Karpas-422 (cell line): ENCODE data around the gene TCP11L1. TPM values are rescaled to one million over a fixed set of nuclear protein-coding genes. Genes with fewer than 3 reads are reported as not detected.
"Not testable (repeated sequence)": the region's sequence is repeated elsewhere in the genome, so short reads cannot be mapped to it uniquely, and the experiment has no call there.

ENCODE experiments used
- DNase-seq: peaks from one replicate; pipeline ENCODE4 v3.0.0-alpha.2; 2015
- H2AFZ ChIP-seq: fragments of 200-600 bp; sonication (generic); 2 replicates; pipeline ENCODE4 v1.6.1; 2014; ENCODE audit warnings: antibody characterized with exemption, low read length, mixed read lengths
- H3K27ac ChIP-seq: fragments of 200-600 bp; sonication (generic); 2 replicates; pipeline ENCODE4 v1.5.1; 2014; ENCODE audit warnings: mild to moderate bottlenecking, low read length, moderate library complexity
- H3K27me3 ChIP-seq: fragments of 200-600 bp; sonication (generic); 2 replicates; pipeline ENCODE4 v1.6.1; 2014; ENCODE audit warnings: low read length, mixed read lengths
- H3K36me3 ChIP-seq: fragments of 200-600 bp; sonication (generic); 2 replicates; pipeline ENCODE4 v1.6.1; 2014; ENCODE audit warnings: low read length, mixed read lengths; ENCODE audit not compliant: insufficient read depth
- H3K4me1 ChIP-seq: fragments of 200-600 bp; sonication (generic); 2 replicates; pipeline ENCODE4 v1.6.1; 2014; ENCODE audit warnings: mild to moderate bottlenecking, low read length, mixed read lengths
- H3K4me2 ChIP-seq: fragments of 200-600 bp; sonication (generic); 2 replicates; pipeline ENCODE4 v1.6.1; 2014; ENCODE audit warnings: low read length, low read depth, mild to moderate bottlenecking; ENCODE audit not compliant: poor library complexity, severe bottlenecking
- H3K4me3 ChIP-seq: fragments of 200-600 bp; sonication (generic); 2 replicates; pipeline ENCODE4 v1.5.1; 2014; ENCODE audit warnings: mild to moderate bottlenecking, antibody characterized with exemption, low read length, mixed read lengths
- H3K79me2 ChIP-seq: fragments of 200-600 bp; sonication (generic); 2 replicates; pipeline ENCODE4 v1.6.1; 2014; ENCODE audit warnings: mild to moderate bottlenecking, low read length, mixed read lengths
- H3K9ac ChIP-seq: fragments of 200-600 bp; sonication (generic); 2 replicates; pipeline ENCODE4 v1.6.0; 2014; ENCODE audit warnings: low read length
- H3K9me2 ChIP-seq: fragments of 200-600 bp; sonication (generic), shearing (Covaris generic); replicated peaks from 2 replicates; pipeline ENCODE4 v1.6.0; 2014; ENCODE audit warnings: mild to moderate bottlenecking, low read length, moderate library complexity; ENCODE audit not compliant: insufficient read depth
- H3K9me3 ChIP-seq: fragments of 300-700, 200-600 bp; sonication (generic); 2 replicates; pipeline ENCODE4 v1.6.1; 2014; ENCODE audit warnings: low read length, mixed read lengths
- H4K20me1 ChIP-seq: fragments of 200-600 bp; sonication (generic); 2 replicates; pipeline ENCODE4 v1.6.1; 2014; ENCODE audit warnings: mild to moderate bottlenecking, antibody characterized with exemption, low read length, low read depth; ENCODE audit not compliant: insufficient read depth
- total RNA-seq: library from RNA; depleted of rRNA; stranded (reverse); fragments of >200 nt; shearing (Covaris generic); gene quantifications from 2 replicates; pipeline ENCODE4 v1.2.3, GENCODE V29; 2014; ENCODE audit warnings: low replicate concordance

TCP11L1 gene
- total RNA-seq, 1 experiment from 2014 or later = 20.9 TPM

- peak overlapping the region; percentile 90 for H3K4me3 ChIP-seq
- peak overlapping the region; percentile 96 for H3K9ac ChIP-seq
- H4K20me1 ChIP-seq = no peaks in the 10 kb centered on the region
- DNase-seq = peak; percentile 93
- H3K4me2 ChIP-seq = peak overlapping the region; percentile 83
- no peaks in the 10 kb centered on the region for H3K9me2 ChIP-seq
- peak overlapping the region; percentile 97 for H3K27ac ChIP-seq
- peak overlapping the region; percentile 74 for H2AFZ ChIP-seq
- H3K36me3 ChIP-seq = peaks cover 21% of the 10 kb centered on the region
- peaks cover 24% of the 10 kb centered on the region for H3K79me2 ChIP-seq
- no peaks in the 10 kb centered on the region; the same call in 1 of the 2 replicates for H3K9me3 ChIP-seq
- no peaks in the 10 kb centered on the region for H3K27me3 ChIP-seq
- peaks cover 46% of the 10 kb centered on the region for H3K4me1 ChIP-seq
Measured at GRCh38 chr11:33040033-33040861, 875 bp downstream of the TCP11L1 start.

- peak; percentile 89 for DNase-seq
- Histone ChIP-seq H3K4me1 (peaks cover 46% of the 10 kb centered on the region), H3K36me3 (peaks cover 26% of the 10 kb centered on the region), H3K9me3 (no peaks in the 10 kb centered on the region; the same call in 1 of the 2 replicates), H2AFZ (0 out of 2 replicates have a peak overlapping the region, but pooled peaks have one; percentile 74), H3K4me3 (peak overlapping the region; percentile 90), H4K20me1 (no peaks in the 10 kb centered on the region), H3K79me2 (peaks cover 24% of the 10 kb centered on the region), H3K9ac (peak overlapping the region; percentile 96), H3K27ac (peak overlapping the region; percentile 97), H3K9me2 (no peaks in the 10 kb centered on the region), H3K27me3 (no peaks in the 10 kb centered on the region), H3K4me2 (peak overlapping the region; percentile 83)
Measured at GRCh38 chr11:33040862-33041453, 1.6 kb downstream of the TCP11L1 start.

GRCh38 chr11:33043221-33043830 lies 4.0 kb downstream of the TCP11L1 start:
- Histone ChIP-seq H4K20me1 (no peaks in the 10 kb centered on the region), H3K9me2 (no peaks in the 10 kb centered on the region), H3K27ac (peak overlapping the region; percentile 49), H2AFZ (no peak overlapping the region), H3K79me2 (peaks cover 24% of the 10 kb centered on the region), H3K36me3 (peaks cover 43% of the 10 kb centered on the region), H3K4me1 (peaks cover 44% of the 10 kb centered on the region), H3K9ac (no peak overlapping the region), H3K27me3 (no peaks in the 10 kb centered on the region), H3K4me2 (no peak overlapping the region), H3K4me3 (no peak overlapping the region), H3K9me3 (no peaks in the 10 kb centered on the region; the same call in 1 of the 2 replicates)
- DNase-seq = no peak

- peaks cover 47% of the 10 kb centered on the region for H3K36me3 ChIP-seq
- H3K9ac ChIP-seq = no peak overlapping the region
- H3K9me2 ChIP-seq = no peaks in the 10 kb centered on the region
Measured at GRCh38 chr11:33044285-33044756, 4.9 kb downstream of the TCP11L1 start.

GRCh38 chr11:33045551-33046255 lies 6.3 kb downstream of the TCP11L1 start:
- H3K4me1 ChIP-seq = peaks cover 53% of the 10 kb centered on the region
- no peaks in the 10 kb centered on the region for H3K27me3 ChIP-seq
- H3K36me3 ChIP-seq = peaks cover 47% of the 10 kb centered on the region
- no peak overlapping the region for H3K27ac ChIP-seq
- no peak overlapping the region for H3K4me3 ChIP-seq
- H2AFZ ChIP-seq = no peak overlapping the region
- peaks cover 24% of the 10 kb centered on the region for H3K79me2 ChIP-seq
- no peaks in the 10 kb centered on the region; the same call in 1 of the 2 replicates for H3K9me3 ChIP-seq
- no peak overlapping the region for H3K9ac ChIP-seq
- H3K4me2 ChIP-seq = no peak overlapping the region
- no peak for DNase-seq
- H3K9me2 ChIP-seq = no peaks in the 10 kb centered on the region
- no peaks in the 10 kb centered on the region for H4K20me1 ChIP-seq

More at GRCh38 chr11:33044285-33044756, 4.9 kb downstream of the TCP11L1 start:
- H3K4me2 ChIP-seq = no peak overlapping the region
- no peaks in the 10 kb centered on the region for H3K27me3 ChIP-seq
- H3K27ac ChIP-seq = no peak overlapping the region
- DNase-seq = no peak
- no peak overlapping the region for H2AFZ ChIP-seq
- H3K9me3 ChIP-seq = no peaks in the 10 kb centered on the region; the same call in 1 of the 2 replicates
- H4K20me1 ChIP-seq = no peaks in the 10 kb centered on the region
- H3K4me1 ChIP-seq = peaks cover 47% of the 10 kb centered on the region
- H3K4me3 ChIP-seq = no peak overlapping the region
- peaks cover 24% of the 10 kb centered on the region for H3K79me2 ChIP-seq

GRCh38 chr11:33048701-33049100 lies 9.3 kb downstream of the TCP11L1 start:
- H3K4me2 ChIP-seq = peak overlapping the region; percentile 3
- peaks cover 19% of the 10 kb centered on the region for H3K79me2 ChIP-seq

GRCh38 chr11:33049565-33050408 lies 10.4 kb downstream of the TCP11L1 start:
- peak; percentile 61 for DNase-seq
- H3K9me3 ChIP-seq, H2AFZ ChIP-seq, H3K9me2 ChIP-seq, H3K4me3 ChIP-seq, H3K27me3 ChIP-seq, H4K20me1 ChIP-seq: not testable (repeated sequence)
- H3K27ac ChIP-seq = peak overlapping the region; percentile 96
- peak overlapping the region; percentile 57 for H3K4me2 ChIP-seq
- H3K79me2 ChIP-seq = peaks cover 15% of the 10 kb centered on the region
- H3K4me1 ChIP-seq = peaks cover 69% of the 10 kb centered on the region
- H3K9ac ChIP-seq = peak overlapping the region; percentile 49
- peaks cover 37% of the 10 kb centered on the region for H3K36me3 ChIP-seq

More at GRCh38 chr11:33048701-33049100, 9.3 kb downstream of the TCP11L1 start:
- not testable (repeated sequence) for H3K9me3 ChIP-seq, H4K20me1 ChIP-seq, DNase-seq, H2AFZ ChIP-seq, H3K9me2 ChIP-seq, H3K9ac ChIP-seq, H3K4me3 ChIP-seq, H3K27me3 ChIP-seq
- H3K27ac ChIP-seq = peak overlapping the region; percentile 96
- peaks cover 59% of the 10 kb centered on the region for H3K4me1 ChIP-seq
- H3K36me3 ChIP-seq = peaks cover 42% of the 10 kb centered on the region
